Ovary (tissue), 3 donors: Measurements from ENCODE around the gene SETX.

ENCODE experiments used
- POLR2A ChIP-seq: fragments of 450-650 bp; IDR thresholded peaks from one replicate; pipeline ENCODE4 v1.6.1; 2017; ENCODE audit warnings: antibody characterized with exemption, mild to moderate bottlenecking, moderate library complexity
- TF ChIP-seq, protein P1 (sequence below), 3 donors: fragments of 450-650 bp in 2 of 3; fragments of 200-600 bp in 1 of 3; IDR thresholded peaks; one replicate each; pipeline versions ENCODE4 v1.5.1 to v1.8.0; 2016 to 2022; ENCODE audit warnings: antibody characterized with exemption in 3 of 3, mild to moderate bottlenecking in 1 of 3
- donor health status: DM: no; HTN: no; CAD: no.

DNA sequence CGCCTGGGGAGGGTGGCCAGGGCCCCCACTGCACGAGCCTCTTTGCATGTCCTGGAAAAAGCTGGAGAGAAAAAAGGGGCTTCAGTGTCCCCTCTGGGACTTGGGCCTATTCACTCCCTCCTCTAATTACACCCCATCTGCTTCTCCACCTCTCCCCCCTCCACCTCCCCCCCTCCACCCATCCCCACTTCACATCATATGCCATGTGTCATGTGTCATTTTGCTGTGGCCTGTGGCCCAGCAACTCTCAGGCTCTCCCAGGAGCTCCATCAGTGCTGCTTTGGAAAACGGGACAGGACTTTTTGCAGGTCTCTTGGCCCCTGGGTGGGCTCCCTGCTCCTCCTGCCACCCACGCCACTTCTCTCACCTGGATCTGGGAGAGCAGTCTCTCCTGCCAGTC, 124.2 kb downstream of the SETX start:
- TF ChIP-seq, protein P1, sequence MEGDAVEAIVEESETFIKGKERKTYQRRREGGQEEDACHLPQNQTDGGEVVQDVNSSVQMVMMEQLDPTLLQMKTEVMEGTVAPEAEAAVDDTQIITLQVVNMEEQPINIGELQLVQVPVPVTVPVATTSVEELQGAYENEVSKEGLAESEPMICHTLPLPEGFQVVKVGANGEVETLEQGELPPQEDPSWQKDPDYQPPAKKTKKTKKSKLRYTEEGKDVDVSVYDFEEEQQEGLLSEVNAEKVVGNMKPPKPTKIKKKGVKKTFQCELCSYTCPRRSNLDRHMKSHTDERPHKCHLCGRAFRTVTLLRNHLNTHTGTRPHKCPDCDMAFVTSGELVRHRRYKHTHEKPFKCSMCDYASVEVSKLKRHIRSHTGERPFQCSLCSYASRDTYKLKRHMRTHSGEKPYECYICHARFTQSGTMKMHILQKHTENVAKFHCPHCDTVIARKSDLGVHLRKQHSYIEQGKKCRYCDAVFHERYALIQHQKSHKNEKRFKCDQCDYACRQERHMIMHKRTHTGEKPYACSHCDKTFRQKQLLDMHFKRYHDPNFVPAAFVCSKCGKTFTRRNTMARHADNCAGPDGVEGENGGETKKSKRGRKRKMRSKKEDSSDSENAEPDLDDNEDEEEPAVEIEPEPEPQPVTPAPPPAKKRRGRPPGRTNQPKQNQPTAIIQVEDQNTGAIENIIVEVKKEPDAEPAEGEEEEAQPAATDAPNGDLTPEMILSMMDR (IDR thresholded peaks at IDR 0.05) = no peak
- TF ChIP-seq POLR2A = no peak
